ENCODE measurements around the gene RUNX2. TPM values are rescaled to one million over a fixed set of nuclear protein-coding genes. Genes with fewer than 3 reads are reported as not detected.
A peak's percentile ranks its signal among the peaks of the same experiment; 100 is the strongest.

RUNX2 gene
- total and polyA plus RNA-seq, 9 of the 15 experiments (the other 6 are each of a cell fraction or from before 2014, with no cell fraction given): 0.29 to 1.00 (median 0.43) TPM

GRCh38 chr6:45504947-45505346 lies 176.8 kb downstream of the RUNX2 start (continued):
- TF ChIP-seq TEAD4 (IDR thresholded peaks at IDR 0.05; ENCODE audit: low read length): no peak
- no peak for TF ChIP-seq TEAD4 (CRISPR knock-in tag; IDR thresholded peaks at IDR 0.05; ENCODE audit: borderline replicate concordance)

- Histone ChIP-seq H3K27me3 (ENCODE audit: control insufficient read depth in 2 of 2, insufficient read depth in 2 of 2, low read length in 2 of 2) (no peaks in the 10 kb centered on the region), H3K36me3 (ENCODE audit: control insufficient read depth, insufficient read depth, low read length) (no peaks in the 10 kb centered on the region), H4K20me1 (replicated peaks; ENCODE audit: control insufficient read depth, insufficient read depth, low read length) (no peaks in the 10 kb centered on the region), H3K27ac (ENCODE audit: extremely low read depth, low read depth, low read length) (no peak overlapping the region), H3K4me3 (no peak overlapping the region), H3K79me2 (ENCODE audit: control insufficient read depth, insufficient read depth, low read length) (no peaks in the 10 kb centered on the region), H2AFZ (ENCODE audit: low read depth, low read length) (peak overlapping the region; percentile 78; the same call in 1 of the 2 replicates), H3K9ac (ENCODE audit: insufficient read depth in 1 of 2, low read depth in 2 of 2, low read length in 2 of 2) (no peak overlapping the region), H3K9me1 (ENCODE audit: control insufficient read depth, insufficient read depth, low read length) (no peaks in the 10 kb centered on the region), H3K4me1 (replicated peaks in 1 of 2; ENCODE audit: control insufficient read depth in 2 of 2, insufficient read depth in 2 of 2, low read length in 2 of 2) (peaks cover 0 to 14% of the 10 kb centered on the region in 2 experiments; a peak in 1 of 5 replicates), H3K4me2 (ENCODE audit: insufficient read depth, low read length) (no peak overlapping the region), H3K9me3 (replicated peaks; ENCODE audit: control insufficient read depth, insufficient read depth, low read depth, low read length) (no peaks in the 10 kb centered on the region)
- in situ Hi-C loops (cut with MboI): no loop called here
- FAIRE-seq (no peak), DNase-seq (ENCODE audit: extremely low read depth in 1 of 4, low spot score in 3 of 4) (no peak), ATAC-seq (no peak)
- CTCF ChIA-PET (ENCODE audit: low intra/inter-chr PET ratio): no interaction called here
- 18% methylated on average over 2 of the region's 2 CpGs for WGBS (ENCODE audit: insufficient coverage, low coverage, missing lambda C conversion rate)
- intact Hi-C loops (cut with micrococcal nuclease): no loop called here
- POLR2A ChIA-PET: interaction anchor here (1.0 to 1.5 kb wide), 2 partner anchors 9 to 22 kb away, joined by 3 to 6 read pairs; no protein-coding TSS in a partner anchor
- BruUV-seq (replicated peaks): no TSS peak
- TF ChIP-seq ZNF57 (CRISPR knock-in tag; IDR thresholded peaks at IDR 0.05) (no peak), GATAD2B (IDR thresholded peaks at IDR 0.05; ENCODE audit: borderline replicate concordance) (no peak), TRIM28 (IDR thresholded peaks at IDR 0.05) (no peak), ZNF507 (tag; conservative IDR thresholded peaks at IDR 0.05) (no peak), ZNF3 (CRISPR knock-in tag; IDR thresholded peaks at IDR 0.05) (no peak), HMG20B (CRISPR knock-in tag; IDR thresholded peaks at IDR 0.05) (no peak), RBM15 (IDR thresholded peaks at IDR 0.05; ENCODE audit: insufficient read depth, low read length) (no peak), CTCFL (IDR thresholded peaks at IDR 0.05; ENCODE audit: borderline replicate concordance, insufficient read depth, low read depth, low read length, poor library complexity, severe bottlenecking) (no peak), NR4A1 (CRISPR knock-in tag; IDR thresholded peaks at IDR 0.05) (no peak), NR4A1 (tag; IDR thresholded peaks at IDR 0.05) (no peak)
Measured at GRCh38 chr6:45505470-45505869, 177.3 kb downstream of the RUNX2 start.

Data from K562 (cell line).